GM18867 (cell line): ENCODE results near the gene CDC42BPB.

Experiments used
- ATAC-seq: cut with Tn5 transposase; IDR thresholded peaks from one replicate; pipeline ENCODE4 v1.9.1; 2021; ENCODE audit warnings: mild to moderate bottlenecking, moderate library complexity; ENCODE audit not compliant: unreplicated experiment

CDC42BPB gene

DNA sequence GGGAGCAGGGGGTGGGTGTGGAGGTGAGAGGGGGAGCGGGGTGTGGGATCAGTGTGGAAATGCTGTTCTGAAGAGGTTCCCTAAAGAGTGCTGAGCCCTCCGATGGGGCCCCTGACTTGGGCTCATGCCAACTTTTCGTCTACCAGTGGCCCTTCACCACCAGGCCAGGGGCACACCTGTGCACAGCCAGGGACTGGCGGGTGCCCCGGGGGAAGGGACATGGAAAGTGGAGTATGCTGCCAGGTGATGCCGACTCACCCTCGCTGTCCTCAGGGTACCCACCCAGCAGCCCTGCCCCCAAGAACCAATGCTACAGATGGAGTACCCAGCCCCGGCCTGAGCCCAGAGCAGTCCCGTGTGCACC is 108.7 kb downstream of the CDC42BPB start:
- ATAC-seq = no peak

DNA sequence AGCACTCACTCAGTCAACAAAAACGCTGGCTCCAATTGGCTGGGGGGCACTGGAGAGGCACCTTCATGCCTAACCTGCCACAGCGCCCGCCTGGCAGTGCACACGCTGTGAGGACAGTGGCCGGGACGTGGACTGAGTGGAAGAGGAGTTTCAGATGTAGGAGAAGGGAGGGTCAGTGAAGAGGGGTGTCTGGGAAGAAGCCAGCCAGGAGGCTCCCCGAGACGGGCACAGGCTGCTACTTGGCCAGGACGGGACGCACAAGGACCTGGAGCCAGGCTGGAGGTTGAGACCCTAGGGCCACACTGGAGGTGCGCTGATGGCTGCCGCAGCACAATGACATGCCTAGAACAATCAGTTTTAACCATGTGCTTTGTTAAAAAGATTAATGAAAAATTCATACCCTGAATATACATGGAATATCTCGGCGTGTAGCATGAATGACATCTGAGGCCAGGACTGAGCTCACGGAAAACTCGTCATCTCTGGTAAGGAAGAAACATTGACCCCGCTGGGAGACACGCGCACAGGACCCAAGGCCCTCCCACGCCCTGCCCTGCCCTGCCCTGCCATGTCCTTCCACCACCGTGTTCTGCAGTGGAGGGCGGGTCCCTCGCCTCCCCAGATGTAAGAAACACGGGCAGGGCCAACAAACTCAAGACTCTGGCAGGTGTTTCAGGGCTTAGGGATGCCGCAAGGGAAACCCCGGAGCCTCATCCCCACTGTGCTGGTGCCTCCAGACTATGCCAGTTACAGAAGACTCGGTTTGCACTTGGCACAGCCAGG is 109.8 kb downstream of the CDC42BPB start:
- ATAC-seq = no peak

DNA sequence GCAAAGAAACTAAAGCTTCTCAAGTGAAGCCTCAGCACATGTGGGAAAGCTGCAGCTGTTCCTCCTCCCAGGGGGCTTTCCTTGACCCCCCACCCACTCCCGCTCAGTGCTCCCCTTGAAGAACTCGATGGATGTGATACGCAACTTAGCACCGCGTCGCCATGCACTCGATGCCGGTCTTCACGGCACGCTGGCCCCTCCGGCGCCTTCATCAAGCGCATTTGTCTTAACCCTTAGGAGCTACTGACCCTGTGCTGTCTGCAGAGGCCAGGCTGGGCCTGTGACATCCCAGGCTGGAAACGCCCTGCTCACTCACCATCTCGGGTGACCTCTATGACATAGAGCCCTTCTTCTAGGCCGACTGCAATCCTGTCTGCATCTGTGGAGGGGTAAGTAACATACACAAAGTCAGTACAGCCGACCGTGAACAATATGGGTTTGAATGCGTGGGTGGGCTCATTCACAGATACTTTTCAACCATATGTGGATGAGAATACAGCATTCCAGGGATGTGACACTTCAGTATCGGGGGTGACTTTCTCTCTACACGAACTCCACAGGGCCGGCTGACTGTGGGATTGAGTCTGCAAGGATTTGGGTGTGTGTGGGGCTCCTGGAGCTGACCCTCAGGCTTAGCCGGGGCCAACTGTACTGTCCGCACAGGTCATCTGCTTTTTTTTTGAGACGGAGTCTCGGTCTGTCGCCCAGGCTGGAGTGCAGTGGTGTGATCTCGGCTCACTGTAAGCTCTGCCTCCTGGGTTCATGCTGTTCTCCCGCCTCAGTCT is 111.8 kb downstream of the CDC42BPB start:
- no peak for ATAC-seq

GRCh38 chr14:102944448-102945330 is 112.7 kb downstream of the CDC42BPB start:
- no peak for ATAC-seq

DNA sequence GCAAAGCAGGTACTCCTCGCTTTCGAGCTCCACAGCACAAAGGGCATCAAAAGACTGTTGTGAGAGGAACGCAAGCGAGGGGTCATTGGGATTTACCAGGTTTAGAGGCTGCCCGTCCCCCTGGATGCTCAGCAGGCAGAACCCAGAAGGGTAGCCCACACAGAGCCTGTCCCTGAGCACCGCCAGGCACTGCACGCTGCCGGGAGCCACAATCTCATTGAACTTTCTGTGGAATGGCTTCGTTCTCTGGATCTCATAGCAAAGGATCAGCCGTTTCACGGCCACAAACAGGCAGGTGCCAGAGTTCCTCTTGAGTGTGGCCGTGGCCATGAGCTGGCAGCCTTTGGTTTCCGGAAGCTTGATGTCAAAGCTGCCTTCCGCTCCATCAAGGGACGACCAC is 113.4 kb downstream of the CDC42BPB start:
- no peak for ATAC-seq

DNA sequence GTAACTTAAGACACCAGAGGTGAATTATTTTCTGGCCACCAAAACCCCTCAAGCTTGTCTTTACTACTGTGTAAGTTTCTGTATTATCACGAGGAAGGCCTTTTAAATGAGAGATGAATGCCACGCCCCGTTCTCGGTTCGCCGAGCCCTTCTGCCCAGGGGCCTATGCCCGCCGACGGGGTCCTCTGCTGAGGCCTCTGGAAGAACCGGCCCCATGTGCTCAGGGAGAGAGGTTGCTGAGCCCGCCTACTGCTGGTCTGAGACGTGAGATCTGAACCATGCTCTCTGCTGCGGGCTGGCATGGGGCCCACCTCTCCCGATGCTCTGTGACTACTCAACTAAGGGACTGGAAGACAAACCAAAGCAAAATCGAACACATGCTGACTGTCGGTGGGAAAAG is 113.9 kb downstream of the CDC42BPB start:
- ATAC-seq = no peak

- no peak for ATAC-seq
These were observed 115.3 kb downstream of the CDC42BPB start for GRCh38 chr14:102942069-102942468.

DNA sequence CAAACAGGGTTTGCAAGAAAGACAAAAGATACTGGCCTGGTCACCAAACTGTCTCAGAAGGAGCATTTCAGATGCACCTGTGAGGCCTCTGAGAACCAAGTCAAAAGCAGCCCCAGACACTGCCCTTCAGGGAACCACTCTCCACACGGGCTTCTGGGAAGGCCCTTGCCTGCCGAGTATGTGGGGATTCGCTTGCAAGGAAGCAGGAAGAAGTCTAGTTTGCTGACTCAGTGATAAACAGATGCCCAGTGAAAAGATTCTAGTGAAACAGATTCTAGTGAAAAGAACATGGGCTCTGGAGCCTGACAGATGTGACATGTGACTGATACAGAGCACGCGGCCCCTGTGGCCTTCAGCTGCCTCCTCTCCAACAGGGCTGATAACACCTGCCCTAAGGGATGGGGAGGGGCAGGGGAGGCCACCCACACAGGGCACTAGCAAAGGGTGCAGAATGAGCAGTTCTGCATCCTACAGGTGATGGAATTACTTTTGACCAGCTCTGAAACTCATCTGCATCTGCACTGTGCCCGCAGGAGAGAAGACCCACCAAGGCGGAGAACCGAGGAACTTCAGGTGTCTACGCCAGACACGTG is 115.8 kb downstream of the CDC42BPB start:
- no peak for ATAC-seq

GRCh38 chr14:102940729-102941362 is 116.5 kb downstream of the CDC42BPB start:
- no peak for ATAC-seq

- ATAC-seq = no peak
These were observed 117.4 kb downstream of the CDC42BPB start for GRCh38 chr14:102939820-102940561.

GRCh38 chr14:102939329-102939728 is 118.0 kb downstream of the CDC42BPB start:
- ATAC-seq = no peak

GRCh38 chr14:102938191-102938590 is 119.2 kb downstream of the CDC42BPB start:
- no peak for ATAC-seq

GRCh38 chr14:102937331-102938175 is 119.8 kb downstream of the CDC42BPB start:
- no peak for ATAC-seq

- no peak for ATAC-seq
These were observed 121.6 kb downstream of the CDC42BPB start for GRCh38 chr14:102935756-102936155.

- ATAC-seq = no peak
These were observed 123.6 kb downstream of the CDC42BPB start for GRCh38 chr14:102933618-102934231.

GRCh38 chr14:102932484-102933248 is 124.7 kb downstream of the CDC42BPB start:
- ATAC-seq = no peak

- ATAC-seq = no peak
These were observed 125.6 kb downstream of the CDC42BPB start for GRCh38 chr14:102931580-102932285.
